Activated CD8-positive, alpha-beta memory T cell treated with anti-CD3 and anti-CD28 coated beads for 4 hours (primary cell): ENCODE data around the gene COG3.

Source experiments
- DNase-seq, 2 donors: peaks; one replicate each; pipeline ENCODE4 v3.0.0-alpha.2; 2020; ENCODE audit warnings: low read depth in 2 of 2

The COG3 gene

GRCh38 chr13:45545686-45546409 is 81.1 kb downstream of the COG3 start:
- DNase-seq = no peak

GRCh38 chr13:45546410-45546765 is 81.6 kb downstream of the COG3 start:
- DNase-seq = no peak

- DNase-seq = no peak
Measured at GRCh38 chr13:45548281-45548680, 83.5 kb downstream of the COG3 start.

DNA sequence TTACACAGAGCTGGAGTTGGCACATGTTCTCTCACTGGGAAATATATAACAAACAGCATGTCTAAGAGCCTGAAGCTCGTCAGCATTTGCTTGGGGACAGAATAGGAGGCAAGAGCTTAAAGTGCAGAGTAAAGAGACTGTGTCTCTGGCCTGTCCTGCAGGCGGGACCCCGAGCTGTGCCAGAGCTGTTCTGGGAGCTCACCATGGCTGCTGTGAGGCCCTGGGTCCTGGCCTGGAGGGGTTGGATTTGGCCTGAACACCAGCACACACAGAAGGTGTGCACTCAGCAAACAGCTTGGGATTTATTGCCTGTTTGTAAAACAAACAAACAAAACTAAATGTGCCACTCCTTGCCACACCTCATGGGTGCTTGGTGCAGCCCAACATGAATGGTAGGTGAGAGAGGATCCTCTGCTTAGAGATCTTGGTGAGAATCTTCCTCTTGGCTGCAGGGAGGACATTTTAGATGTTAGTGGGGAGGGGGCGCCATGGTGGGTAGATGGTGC is 89.9 kb downstream of the COG3 start:
- no peak for DNase-seq

GRCh38 chr13:45564133-45564776 is 99.5 kb downstream of the COG3 start:
- no peak for DNase-seq

- no peak for DNase-seq
Measured at GRCh38 chr13:45565331-45565730, 100.6 kb downstream of the COG3 start.

GRCh38 chr13:45575146-45575829 is 110.5 kb downstream of the COG3 start:
- DNase-seq = no peak

GRCh38 chr13:45575830-45576180 is 111.1 kb downstream of the COG3 start:
- no peak for DNase-seq

GRCh38 chr13:45576466-45576865 is 111.7 kb downstream of the COG3 start:
- DNase-seq = no peak

DNA sequence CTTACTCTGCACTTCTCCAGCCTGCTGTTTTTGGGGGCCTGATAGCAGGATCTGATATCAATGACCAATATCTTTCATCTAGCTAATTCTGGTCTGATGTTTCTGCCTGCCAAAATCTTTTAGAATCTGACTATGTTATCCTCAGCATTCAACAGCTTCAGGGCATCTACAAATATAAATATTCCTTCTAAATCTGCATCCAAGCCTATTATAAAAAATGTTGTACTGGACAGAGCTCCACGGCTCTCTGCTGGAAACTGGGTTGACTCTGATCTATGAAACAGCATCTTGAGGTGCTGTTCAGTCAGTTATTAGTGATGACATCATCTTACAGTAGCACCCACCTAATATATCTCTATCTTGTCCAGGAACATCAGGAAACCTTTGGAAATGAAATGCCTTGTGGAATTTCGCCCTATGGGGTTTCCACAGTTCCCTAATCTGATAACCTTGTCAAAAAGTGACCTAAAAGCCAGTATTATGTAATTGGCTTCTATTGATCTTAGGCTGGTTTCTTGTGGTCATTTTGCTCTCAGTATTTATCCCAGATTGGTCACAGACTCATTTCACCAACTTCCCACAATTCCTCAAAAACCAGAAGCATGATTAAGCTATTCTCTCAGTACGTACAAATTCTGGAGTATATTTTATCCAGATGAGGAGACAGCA is 117.8 kb downstream of the COG3 start:
- no peak for DNase-seq

- DNase-seq = no peak
Measured at GRCh38 chr13:45584816-45585215, 120.1 kb downstream of the COG3 start.
